GM21717 (cell line): ENCODE data around the gene RBBP8NL.

ENCODE experiments used
- ATAC-seq: cut with Tn5 transposase; IDR thresholded peaks from one replicate; pipeline ENCODE4 v1.9.1; 2021; ENCODE audit warnings: mild to moderate bottlenecking, moderate library complexity; ENCODE audit not compliant: unreplicated experiment

Gene RBBP8NL

DNA sequence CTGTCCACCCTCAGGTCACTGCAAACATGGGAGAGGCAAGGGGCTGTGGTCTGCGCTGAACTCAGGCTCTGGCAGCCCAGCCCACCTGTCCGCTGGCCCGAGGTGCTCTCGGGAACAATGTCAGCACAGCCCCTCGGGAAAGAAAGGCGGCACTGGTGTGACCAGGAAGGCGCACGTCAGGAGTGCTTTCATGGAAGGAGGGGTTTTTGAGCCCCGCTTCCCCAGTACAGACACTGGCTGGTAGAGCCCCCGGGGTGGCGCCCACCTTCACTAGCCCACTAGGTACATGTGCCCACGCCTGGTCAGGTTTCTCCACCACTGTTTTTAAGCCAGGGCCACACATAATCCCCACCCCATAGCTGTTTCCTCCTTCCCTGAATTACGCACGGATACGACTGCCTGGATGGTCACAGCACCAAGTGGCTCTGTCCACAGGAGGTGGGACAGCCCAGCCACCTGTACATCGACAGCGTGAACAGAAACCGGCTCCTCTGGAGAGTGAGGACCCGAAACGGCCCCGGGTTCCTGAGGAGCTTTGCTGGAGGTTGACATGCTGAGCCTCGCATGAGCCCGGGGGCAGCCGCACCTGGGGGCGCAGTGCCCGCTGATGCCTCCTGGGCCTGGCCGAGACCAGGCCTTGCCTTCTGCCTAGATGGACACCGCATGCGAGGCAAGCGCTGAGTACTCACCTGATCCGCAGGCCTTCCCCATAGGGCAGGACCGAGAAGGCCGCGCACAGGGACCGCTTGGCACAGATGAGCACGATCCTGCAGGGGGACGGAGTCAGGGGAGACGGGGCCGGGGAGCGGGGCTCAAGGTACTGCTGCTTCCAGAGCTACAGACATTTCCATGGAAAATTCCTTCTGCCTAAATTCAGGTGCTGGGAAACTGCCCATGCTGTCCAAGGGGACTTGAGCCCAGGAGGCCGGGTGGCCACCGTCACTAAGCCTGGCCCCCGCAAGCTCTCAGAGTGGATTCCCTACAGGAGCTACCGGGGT, 32.8 kb downstream of the RBBP8NL start:
- ATAC-seq = no peak

DNA sequence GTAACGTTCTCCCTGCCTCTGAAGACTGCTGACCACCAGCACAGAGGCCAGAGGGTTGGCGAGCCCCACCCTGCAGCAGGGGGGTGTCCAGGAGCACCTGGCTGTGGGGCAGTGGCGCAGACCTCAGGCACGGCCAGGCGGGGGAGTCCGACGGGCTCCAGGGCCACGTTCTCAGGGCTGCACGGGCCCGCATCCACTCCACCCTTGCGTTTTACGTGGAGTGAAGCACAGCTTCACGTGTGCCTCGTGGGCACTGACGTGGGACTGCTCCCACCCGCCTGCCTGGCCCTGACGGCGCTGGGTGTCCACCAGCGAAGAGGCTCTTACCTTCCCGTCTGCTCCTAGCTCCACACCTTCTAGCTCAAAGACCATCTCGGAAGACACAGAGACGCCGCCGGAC, 33.5 kb downstream of the RBBP8NL start:
- ATAC-seq = no peak

GRCh38 chr20:62393335-62393665, 34.0 kb downstream of the RBBP8NL start:
- no peak for ATAC-seq

GRCh38 chr20:62392621-62393334, 34.6 kb downstream of the RBBP8NL start:
- ATAC-seq = no peak

DNA sequence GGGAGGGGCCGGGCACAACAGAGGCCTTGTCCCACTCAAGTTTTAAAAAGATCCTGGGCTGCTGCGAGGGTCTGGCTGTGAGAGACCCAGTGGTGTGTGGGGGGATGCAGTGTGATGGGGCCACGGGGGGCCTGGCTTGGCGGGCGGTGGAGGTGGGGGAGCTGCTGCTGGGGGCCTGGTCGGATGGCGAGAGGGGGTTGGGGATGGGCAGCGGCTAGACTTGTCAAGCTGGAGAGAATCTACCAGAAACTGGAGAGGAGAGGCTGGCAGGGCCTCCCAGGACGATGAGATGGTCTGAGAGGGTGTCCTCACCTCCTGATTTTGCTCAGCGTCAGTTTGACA, 35.3 kb downstream of the RBBP8NL start:
- ATAC-seq = no peak

- no peak for ATAC-seq
Observed at GRCh38 chr20:62391165-62392076, 35.9 kb downstream of the RBBP8NL start.

GRCh38 chr20:62390317-62391164, 36.8 kb downstream of the RBBP8NL start:
- no peak for ATAC-seq

DNA sequence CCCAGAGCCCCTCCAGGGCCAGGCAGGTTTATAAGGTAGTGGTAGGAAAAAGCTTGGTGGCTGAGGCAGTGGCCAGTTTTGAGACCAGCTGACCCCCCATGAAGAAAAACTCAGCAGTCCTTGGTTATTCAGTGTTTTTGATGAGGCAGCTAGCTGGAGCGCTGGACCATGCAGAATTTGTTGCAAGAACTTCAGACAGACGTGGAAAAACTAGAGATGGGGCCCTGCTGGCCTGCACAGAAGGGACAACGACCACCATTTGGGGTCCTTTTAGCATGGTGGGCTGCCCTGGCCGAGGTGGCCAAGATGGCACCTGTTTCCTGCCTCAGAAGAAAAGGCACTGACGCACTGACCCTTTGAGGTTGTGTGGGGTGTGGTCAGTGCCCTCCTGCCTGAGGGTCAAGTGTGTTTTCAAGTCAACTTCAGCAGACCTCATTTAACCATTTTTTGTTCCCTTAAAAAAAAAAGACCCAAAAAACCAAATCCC, 37.7 kb downstream of the RBBP8NL start:
- ATAC-seq = no peak

GRCh38 chr20:62388839-62389600, 38.3 kb downstream of the RBBP8NL start:
- no peak for ATAC-seq

DNA sequence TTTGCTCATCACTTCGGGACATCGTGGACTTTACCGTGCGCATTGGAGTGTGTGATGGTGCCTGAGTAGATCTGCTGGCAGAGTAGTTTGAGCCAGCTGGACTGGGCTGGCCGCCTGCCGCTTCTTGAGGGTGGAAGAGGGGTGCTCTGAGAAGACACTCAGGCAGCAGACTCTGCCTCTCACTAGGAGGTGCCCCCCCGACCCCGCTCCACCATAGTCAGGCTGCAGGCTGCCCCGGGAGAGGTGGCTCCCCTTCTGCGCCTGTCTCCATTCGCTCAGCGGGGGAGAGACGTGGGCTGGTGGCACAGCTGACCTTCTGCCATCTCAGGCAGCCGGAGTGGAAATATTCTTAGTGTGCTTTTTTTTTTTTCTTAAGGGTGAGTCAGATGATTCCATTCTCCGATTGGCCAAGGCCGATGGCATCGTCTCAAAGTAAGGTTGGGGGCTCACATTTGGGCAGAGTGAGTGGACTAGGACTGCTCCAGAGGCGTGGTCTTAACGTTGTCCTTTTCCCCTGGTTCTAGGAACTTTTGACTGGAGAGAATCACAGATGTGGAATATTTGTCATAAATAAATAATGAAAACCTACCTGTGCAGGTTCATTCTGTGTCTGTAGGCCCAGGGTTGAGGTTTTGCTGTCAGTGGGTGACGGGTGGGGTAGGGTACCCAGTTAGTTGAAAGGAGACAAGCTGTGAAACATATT, 39.3 kb downstream of the RBBP8NL start:
- ATAC-seq = no peak

DNA sequence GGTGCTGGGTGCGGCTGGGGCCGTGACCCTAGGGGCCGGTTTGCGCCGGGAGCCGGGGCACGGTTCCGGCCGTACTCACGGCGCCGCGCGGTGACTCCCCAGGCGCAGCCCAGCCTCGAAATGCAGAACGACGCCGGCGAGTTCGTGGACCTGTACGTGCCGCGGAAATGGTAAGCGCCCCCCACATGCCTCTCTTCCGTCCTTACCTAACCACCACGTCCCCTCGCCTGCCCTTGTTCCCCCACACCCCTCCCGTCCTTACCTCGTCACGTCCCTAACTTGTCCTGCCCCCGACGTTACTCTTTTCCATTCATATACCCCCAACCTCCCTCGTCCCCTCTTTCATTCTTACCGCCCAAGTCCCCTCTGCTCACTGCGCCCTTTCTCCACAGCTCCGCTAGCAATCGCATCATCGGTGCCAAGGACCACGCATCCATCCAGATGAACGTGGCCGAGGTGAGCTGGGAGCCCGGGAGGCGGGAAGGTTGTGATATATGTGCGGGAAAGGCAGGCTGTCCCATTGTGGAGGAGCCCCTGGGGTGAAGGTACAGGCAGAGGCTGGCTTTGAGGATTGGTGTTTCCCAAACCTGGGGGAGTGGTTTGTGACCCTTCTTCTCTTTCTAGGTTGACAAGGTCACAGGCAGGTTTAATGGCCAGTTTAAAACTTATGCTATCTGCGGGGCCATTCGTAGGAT, 40.0 kb downstream of the RBBP8NL start:
- no peak for ATAC-seq

DNA sequence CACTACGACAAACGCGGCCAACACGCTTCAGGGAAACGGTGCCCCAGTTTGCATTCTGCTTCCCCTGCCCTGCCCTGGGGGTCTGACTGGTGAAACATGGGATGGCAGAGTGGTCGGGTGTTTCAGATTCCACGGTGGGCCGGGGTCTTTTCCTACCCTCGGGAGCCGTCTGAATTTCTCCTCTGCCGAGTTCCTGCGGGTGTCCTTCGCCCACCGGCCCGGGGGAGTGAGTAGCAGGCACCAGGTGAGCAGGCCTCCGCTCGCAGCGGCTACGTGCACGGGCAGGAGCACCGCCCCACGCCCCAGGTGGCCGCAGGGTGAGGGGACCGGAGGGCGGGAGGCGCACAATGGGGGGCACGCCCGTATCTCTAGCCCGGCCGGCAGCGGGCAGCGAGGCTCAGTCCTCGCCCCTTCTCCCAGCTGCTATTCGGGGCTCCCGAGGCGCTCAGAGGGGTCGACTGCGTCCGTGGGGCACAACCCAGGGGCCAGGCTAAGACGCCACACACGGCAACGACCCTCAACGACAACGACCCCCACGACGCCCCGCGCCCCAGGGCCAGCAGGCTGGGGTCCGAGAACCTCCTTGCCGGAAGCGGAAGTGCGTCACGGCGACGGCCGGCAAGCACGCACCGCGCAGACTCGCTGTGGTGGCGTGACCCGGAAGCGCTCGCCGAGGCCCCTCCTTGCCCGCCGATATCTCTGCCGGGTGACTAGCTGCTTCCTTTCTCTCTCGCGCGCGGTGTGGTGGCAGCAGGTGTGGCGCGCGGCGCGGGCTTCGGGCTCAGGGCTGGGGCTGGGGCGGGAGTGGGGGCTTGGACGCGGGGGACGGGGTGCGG, 40.7 kb downstream of the RBBP8NL start, which contains the start of gene RPS21:
Gene RPS21, plus strand, starts transcription at position 721 of the 836 bp plus-strand sequence. CDS start 236 bp downstream, outside the sequence.
- peak; percentile 68 for ATAC-seq

DNA sequence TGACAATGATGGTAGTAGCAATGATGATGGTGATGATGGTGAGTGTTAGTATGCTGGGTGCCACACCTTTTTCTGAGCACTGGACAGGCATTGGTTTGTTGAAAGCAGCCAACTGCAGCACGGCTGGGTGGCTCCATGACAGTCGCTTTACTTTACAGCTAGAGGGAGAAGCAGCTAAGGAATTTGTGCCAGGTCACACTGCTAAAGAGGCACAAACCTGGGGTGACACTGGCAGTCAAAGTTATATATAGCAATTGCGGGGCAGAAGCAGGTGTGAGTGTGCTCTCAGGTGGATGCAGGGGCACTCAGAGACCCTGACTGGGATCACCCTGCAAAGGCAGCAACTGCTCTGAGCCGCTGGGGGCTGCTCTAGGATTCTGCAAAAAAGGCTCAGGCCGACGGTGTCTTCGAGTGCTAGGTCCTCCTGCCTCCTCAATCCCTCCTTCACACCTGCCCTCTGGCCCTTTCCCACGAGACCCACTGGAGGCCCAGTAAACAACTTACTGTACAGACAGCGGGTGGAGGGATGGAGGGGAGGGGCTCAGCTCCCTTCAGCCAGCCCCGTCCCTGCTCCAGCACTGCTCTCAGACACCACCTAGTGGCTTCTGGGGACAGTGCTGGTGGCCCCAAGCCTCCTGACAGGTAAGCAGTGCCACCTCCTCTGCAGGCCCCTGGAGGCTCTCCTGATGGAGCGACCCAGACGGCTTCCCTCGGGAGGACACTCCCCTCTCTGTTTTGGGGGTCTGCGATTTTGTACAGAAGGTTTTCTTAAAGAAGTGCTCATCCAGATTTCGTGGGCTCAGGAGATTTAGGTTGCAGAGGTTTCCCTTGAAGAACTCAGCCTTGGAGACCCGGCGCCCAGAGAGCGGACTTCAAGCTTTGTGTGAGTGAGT, 44.8 kb downstream of the RBBP8NL start:
- ATAC-seq = peak; percentile 60

GRCh38 chr20:62381842-62382241, 45.5 kb downstream of the RBBP8NL start:
- no peak for ATAC-seq

DNA sequence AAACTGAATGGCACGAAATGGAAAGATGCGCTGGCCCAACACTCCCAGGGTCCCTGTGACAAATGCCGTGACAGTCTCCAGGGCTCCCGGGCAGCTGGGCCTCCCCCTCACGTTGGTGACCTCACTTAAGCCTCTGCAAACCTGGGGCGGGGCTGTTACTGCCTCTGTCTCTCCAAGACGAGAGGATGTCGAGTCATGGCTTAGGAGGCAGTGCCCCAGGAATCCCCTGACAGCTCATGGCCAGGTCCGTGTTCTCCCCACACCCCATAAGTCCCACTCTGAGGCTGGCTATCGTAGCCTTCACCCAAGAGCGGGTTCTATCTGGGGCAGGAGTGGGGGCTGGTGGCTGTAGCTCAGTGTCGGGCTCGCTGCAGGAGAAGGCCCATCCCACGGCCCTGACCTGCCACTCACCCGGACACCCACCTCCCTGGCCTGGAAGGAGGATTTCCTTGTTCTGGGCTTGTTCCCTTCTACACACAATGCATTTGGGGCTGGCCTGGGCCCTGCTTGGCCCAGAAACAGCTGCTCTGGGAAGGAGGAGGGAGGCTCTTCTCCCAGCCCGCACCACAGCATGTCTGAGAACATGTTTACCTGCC, 46.0 kb downstream of the RBBP8NL start:
- ATAC-seq = no peak

DNA sequence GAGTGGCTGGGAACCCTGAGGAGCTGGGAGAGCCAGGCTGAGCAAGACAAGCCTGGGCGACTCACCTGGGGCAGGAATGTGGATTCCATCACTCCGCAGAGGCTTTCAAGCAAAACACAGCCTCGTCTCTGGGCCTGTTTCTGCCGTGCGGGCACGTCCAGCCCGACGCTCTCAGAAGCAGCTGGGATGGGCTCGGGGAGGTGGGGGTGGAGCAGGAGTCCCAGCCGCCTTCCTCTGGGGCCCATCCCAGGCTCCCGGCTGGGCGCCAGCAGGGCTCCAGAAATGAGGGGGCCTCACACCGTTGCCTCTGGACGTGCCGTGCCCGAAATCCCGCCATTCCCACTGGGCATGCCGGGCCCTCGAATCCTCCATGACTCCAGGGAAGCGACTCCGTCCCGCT, 49.1 kb downstream of the RBBP8NL start:
- no peak for ATAC-seq
